GM19395 (cell line): ENCODE data around the gene LRRC8E.
"Not testable (repeated sequence)": the region's sequence is repeated elsewhere in the genome, so short reads cannot be mapped to it uniquely, and the experiment has no call there.

ENCODE experiments used
- ATAC-seq: cut with Tn5 transposase; IDR thresholded peaks from one replicate; pipeline ENCODE4 v1.9.1; 2021; ENCODE audit warnings: mild to moderate bottlenecking, moderate library complexity; ENCODE audit not compliant: unreplicated experiment

The LRRC8E gene

DNA sequence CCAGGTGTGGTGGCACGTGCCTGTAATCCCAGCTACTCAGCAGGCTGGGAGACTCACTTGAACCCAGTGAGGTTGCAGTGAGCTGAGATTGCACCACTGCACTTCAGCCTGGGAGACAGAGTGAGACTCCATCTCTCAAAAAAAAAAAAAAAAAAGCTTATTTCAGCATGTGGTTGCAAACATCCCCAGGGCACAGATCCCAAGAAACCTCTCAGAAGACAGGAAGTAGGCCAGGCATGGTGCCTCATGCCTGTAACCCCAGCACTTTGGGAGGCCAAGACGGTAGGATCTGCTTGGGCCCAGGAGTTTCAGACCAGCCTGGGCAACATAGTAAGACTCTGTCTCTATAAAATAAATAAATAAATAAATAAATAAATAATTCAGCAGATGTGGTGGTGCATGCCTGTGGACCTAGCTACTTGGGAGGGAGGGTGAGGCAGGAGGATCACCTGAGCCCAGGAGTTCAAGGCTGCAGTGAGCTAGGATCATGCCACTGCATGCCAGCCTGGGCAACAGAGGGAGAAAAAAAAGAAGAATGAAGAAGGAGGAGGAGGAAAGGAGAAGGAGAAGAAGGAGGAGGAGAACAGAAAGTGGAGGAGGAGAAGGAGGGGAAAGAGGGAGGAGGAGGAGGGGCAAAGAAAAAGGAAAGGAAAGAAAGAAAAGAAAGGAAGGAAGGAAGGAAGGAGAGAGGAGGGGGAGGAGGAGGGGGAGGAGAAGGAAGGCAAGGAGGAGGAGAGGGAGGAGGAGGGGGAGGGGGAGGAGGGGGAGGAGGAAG is 4.3 kb upstream of the LRRC8E start:
- no peak for ATAC-seq

GRCh38 chr19:7885818-7886217 is 2.5 kb upstream of the LRRC8E start:
- ATAC-seq = no peak

GRCh38 chr19:7887408-7888144 is 734 bp upstream of the LRRC8E start:
- ATAC-seq = no peak

GRCh38 chr19:7888826-7889217 is 512 bp downstream of the LRRC8E start:
- no peak for ATAC-seq

DNA sequence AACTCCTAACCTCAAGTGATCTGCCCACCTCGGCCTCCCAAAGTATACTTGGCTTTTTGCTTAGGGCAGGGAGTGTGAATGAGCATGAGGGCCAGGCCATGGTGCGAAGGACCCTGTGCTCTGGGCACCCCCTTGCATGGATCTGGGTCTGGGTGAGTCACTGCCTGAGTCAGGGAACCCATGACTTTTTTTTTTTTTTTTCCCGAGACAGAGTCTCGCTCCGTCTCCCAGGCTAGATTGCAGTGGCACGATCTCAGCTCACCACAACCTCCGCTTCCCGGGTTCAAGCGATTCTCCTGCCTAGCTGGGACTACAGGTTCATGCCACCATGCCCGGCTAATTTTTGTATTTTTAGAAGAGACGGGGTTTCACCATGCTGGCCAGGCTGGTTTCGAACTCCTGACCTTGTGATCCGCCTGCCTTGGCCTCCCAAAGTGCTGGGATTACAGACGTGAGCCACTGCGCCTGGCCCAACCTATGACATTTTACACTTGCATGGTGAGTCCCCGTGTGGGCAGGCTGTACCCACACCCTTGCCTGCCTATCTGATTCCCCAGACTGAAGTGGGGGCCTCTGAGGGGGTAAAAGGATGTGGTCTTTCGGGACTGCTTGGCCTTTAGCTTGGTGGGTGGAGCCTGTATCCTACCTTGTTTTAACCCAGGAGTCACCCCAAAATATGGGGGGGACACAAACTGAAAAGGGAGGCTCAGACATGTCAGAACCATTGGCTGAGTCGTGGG is 5.2 kb downstream of the LRRC8E start:
- not testable (repeated sequence) for ATAC-seq

DNA sequence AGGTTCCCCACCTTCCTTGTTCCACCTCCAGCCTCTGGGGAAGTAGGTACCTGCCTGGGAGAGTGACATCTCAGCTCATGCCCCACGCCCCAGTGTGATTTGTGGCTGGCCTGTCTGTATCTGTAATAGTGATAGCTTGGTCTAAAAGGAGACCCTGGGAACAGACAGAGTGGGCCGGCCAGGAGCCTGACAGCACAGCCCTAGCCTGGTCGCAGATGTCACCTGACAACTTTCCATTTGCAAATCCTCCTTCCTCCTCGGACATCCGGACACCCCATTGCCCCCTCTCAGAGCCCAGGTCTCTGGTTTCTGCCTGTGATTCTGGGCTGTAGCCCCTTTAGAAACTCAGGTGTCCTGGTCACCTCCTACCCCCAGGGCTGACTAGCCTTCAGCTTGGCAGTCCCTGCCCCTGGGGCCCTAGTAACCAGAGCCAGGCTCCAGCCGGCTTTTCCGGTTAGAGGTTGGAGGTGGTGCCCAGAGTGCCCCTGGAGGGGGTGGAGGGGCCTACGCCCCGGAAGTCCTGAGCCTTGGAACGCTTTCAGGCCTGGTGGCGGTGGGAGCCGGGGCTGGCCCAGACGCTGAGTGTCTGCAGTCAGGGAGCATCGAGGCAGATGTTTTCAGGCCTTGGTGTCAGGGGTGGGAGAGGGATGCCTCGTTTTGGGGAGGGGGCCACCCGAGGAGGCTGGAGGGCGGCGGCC is 6.5 kb downstream of the LRRC8E start:
- no peak for ATAC-seq

DNA sequence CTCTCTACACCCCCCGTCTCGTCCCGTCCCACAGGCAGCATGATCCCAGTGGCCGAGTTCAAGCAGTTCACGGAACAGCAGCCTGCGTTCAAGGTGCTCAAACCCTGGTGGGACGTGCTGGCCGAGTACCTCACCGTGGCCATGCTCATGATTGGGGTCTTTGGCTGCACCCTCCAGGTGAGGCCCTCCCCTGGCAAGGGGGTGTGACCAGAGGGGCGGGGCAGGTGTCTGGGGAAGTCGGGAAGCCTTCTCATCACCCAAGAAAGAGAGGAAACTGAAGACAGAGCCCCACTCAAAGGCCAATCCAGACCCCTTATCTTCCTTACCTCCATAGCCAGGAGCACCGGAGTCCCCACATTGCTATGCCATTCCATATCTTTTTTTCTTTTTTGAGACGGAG is 7.3 kb downstream of the LRRC8E start:
- ATAC-seq = no peak

GRCh38 chr19:7897292-7897691 is 9.0 kb downstream of the LRRC8E start:
- ATAC-seq = no peak

DNA sequence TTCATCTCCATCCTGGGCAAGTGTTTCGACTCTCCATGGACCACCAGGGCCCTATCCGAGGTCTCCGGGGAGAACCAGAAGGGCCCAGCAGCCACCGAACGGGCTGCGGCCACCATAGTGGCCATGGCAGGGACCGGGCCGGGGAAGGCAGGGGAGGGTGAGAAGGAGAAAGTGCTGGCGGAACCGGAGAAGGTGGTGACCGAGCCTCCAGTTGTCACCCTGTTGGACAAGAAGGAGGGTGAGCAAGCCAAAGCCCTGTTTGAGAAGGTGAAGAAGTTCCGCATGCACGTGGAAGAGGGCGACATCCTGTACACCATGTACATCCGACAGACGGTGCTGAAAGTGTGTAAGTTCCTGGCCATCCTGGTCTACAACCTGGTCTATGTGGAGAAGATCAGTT is 10.7 kb downstream of the LRRC8E start:
- no peak for ATAC-seq

GRCh38 chr19:7899751-7900378 is 11.6 kb downstream of the LRRC8E start:
- no peak for ATAC-seq

DNA sequence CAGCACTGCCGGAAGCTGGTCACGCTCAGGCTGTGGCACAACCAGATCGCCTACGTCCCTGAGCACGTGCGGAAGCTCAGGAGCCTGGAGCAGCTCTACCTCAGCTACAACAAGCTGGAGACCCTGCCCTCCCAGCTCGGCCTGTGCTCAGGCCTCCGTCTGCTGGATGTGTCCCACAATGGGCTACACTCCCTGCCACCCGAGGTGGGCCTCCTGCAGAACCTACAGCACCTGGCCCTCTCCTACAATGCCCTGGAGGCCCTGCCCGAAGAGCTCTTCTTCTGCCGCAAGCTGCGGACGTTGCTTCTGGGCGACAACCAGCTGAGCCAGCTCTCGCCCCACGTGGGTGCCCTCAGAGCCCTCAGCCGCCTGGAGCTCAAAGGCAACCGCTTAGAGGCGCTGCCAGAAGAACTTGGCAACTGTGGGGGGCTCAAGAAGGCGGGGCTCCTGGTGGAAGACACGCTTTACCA is 12.1 kb downstream of the LRRC8E start:
- no peak for ATAC-seq

GRCh38 chr19:7900931-7901330 is 12.6 kb downstream of the LRRC8E start:
- no peak for ATAC-seq

DNA sequence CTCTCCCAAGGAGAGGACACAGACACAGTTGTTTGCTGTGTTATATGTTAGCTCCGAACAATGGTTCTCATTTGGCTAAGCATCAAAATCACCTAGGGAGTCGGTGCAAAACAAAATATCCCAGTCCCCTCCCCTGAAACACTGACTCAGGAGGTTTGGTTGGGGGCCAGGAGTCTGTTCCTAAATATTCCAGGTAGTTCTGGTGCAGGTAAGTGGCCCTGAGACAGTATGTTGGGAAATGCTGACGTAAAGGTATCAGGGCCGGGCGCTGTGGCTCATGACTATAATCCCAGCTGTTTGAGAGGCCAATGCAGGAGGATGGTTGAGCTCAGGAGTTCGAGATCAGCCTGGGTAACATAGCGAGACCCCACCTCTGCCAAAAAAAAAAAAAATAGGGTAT is 13.0 kb downstream of the LRRC8E start:
- no peak for ATAC-seq

DNA sequence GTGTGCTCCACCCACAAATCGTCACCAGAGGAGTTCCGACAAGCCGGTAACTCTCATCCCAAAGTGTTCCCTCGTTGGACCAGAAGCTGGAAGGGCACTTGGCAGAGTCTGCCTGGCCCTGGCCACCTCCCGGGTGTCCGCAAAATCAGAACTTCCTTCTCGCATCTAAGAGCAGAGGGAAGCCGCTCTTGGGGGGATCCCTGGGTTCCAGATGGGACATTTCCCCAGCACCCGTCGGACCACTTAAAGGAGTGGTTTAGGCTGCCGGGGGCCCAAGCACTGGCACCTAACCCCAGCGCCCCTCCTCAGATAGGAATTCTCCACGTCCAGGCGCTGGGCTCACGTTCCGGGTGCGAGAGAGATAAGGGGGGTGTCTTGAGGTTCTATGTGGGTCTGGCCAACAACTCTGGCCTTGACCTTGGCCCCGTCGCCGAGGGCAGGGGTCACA is 14.5 kb downstream of the LRRC8E start:
- no peak for ATAC-seq

DNA sequence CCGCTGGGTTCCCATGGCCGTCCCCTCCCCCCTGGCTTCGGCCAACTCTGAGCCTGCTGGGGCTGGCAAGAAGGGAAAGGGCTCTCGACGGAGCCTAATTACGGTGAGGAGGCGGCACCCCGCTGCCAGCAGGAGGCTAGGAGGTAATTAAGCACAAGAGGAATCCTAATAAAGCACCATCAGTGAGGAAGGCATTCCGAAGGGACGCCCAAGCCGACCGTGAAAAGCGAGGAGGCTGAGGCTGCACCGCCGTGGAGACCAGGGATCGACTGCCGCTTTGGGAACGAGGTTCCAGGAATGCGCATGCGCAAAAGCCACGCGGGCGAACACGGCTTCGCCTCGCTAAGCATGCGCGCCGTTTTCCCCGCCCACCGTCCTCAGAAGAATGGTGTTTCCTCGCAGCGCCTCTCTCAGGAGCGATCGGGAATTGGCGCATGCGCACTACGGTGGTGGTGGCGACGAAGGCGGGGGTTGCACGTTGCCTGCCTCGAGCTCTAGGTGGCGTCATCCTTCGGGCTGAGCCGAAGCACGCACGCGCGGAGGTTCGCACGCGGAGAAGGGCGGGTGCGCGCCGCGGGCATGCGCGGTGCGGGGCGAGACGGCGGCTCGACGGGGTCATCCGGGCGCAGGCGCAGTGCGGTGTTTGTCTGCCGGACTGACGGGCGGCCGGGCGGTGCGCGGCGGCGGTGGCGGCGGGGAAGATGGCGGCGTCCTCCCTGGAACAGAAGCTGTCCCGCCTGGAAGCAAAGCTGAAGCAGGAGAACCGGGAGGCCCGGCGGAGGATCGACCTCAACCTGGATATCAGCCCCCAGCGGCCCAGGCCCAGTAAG is 15.1 kb downstream of the LRRC8E start, which contains the start of gene MAP2K7:
MAP2K7 (plus strand) TSS at position 634 of the 830 bp plus-strand sequence; CDS start at position 702, 68 bp downstream.
- peak; percentile 77 for ATAC-seq

DNA sequence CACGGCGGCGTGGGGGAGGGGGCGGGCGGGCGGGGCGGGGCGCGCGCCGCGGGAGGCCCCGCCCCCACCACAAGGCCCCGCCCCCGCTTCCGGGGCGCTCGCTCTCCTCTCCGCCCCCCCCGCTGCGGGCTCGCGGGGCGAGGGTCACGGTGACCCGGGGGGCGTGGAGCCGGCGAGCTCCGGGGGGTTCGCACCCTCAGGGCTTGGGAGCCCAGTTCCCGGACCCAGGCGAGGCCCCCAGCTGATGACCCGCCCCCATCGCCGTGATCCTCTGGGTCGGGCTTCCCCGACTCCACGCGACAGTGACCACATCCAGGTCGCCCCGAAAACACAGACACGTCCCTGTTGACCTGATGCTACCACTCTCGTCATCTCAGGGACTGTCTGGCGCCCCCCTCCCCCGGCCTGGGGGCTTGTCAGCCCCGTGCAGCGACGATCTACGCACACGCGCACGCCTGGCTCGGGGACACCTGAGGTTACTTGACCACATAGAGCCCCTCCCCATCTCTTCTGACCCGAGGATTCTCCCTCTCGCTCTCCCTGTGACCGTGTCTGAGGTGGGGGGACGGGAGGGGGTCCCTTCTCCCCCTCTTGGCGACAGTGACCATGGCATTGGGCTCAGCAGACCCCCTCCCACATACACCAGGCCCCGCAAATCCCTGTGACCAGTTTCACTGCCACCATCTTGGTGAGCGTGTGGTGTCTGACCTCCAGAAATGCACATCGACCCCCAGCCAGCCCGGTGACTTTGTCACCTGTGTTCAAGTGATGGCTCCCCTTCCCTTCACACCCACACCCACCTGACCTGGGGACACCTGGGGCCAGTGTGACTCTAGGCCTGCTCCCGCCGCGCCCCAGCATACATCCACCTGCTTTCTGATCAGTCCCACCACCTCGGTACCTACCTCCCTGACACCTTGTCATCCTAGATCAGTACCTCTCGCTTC is 16.0 kb downstream of the LRRC8E start:
- ATAC-seq = peak; percentile 32

DNA sequence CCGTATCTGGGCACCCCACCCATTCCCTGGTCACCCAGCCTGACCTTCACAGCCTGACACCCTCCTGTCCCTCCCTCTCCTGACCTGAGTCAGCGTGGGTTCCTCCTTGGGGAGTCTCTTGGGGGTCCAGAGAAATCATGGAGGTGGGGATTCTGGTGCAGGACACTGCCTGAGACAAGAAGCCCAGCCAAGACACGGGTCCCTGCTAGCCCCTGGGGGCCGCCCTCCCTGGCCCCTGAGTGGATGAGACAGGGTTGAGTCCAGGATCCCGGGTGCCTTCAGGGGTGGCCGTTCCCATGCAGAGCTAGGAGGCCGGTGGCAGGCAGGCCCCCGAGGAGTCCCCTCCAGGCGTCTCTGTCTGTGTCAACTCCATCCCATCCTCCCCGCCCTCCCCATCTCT is 17.0 kb downstream of the LRRC8E start:
- ATAC-seq = no peak

DNA sequence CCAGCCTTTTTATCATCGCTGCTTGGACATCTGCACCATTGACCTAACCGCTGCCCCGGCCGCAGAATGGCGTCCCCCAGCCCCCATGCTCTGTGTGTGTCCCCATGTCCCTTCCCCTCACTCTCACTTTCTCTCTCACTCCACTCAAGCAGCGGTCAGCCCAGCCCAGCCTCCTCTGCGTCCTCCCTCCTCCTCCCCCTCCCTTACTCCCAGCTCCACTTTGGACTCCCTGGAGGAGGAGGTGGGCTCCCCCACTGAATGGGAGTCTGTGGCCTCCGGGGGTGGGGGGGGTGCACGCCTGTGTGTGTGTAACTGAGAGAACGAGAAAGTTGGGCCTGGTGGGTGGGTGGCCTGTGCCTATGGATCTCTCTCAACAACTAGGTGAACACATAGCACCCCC is 17.5 kb downstream of the LRRC8E start:
- no peak for ATAC-seq
